Vagina (tissue), 2 donors: ENCODE measurements around the gene ATXN7L3B. TPM values are rescaled to one million over a fixed set of nuclear protein-coding genes. Genes with fewer than 3 reads are reported as not detected.

ENCODE experiments used
- DNase-seq, 2 donors: peaks; one replicate each; pipeline ENCODE4 v3.0.0-alpha.2; 2017; ENCODE audit errors: extremely low spot score in 2 of 2
- H3K27ac ChIP-seq: fragments of 200-600 bp; sonication (generic); one replicate; pipeline ENCODE4 v1.5.1; 2019
- H3K27me3 ChIP-seq: fragments of 200-600 bp; sonication (generic); one replicate; pipeline ENCODE4 v1.5.1; 2019
- H3K36me3 ChIP-seq, 2 donors: fragments of 200-600 bp; sonication (generic); one replicate each; pipeline ENCODE4 v1.5.1; 2017 to 2019
- H3K4me1 ChIP-seq: fragments of 200-600 bp; sonication (generic); one replicate; pipeline ENCODE4 v1.5.1; 2019
- H3K4me3 ChIP-seq, 2 donors: fragments of 200-600 bp; sonication (generic); 1 replicate in 1 of 2; 2 replicates in 1 of 2; pipeline ENCODE4 v1.5.1; 2016 to 2019
- H3K9me3 ChIP-seq: fragments of 200-600 bp; sonication (generic); one replicate; pipeline ENCODE4 v1.5.1; 2019
- CTCF ChIP-seq, 3 experiments: fragments of 450-650 bp in 2 of 3; fragments of 200-600 bp in 1 of 3; sonication (generic) in 1 of 3; IDR thresholded peaks; one replicate each; pipeline ENCODE4 v1.5.1; 2017 to 2019; ENCODE audit warnings: antibody characterized with exemption in 3 of 3, mild to moderate bottlenecking in 2 of 3, moderate library complexity in 2 of 3
- POLR2A ChIP-seq, 2 donors: fragments of 450-650 bp; IDR thresholded peaks; one replicate each; pipeline ENCODE4 v1.6.1; 2017; ENCODE audit warnings: antibody characterized with exemption in 2 of 2, mild to moderate bottlenecking in 2 of 2, moderate library complexity in 2 of 2
- POLR2AphosphoS5 ChIP-seq, 2 donors: sonication (generic); formaldehyde crosslinking; IDR thresholded peaks; one replicate each; pipeline ENCODE4 v1.9.0; 2017; ENCODE audit warnings: antibody characterized with exemption in 2 of 2, mild to moderate bottlenecking in 2 of 2, low read depth in 1 of 2; ENCODE audit not compliant: insufficient read depth in 1 of 2
- intact Hi-C: fragments of 100-400 bp; cut with DNase I; formaldehyde crosslinking; loops from one replicate; pipeline ENCODE4 v1.15.1; 2023
- total RNA-seq: library from RNA; depleted of rRNA; stranded (reverse); fragments of >200 nt; gene quantifications from one replicate; pipeline ENCODE4 v1.2.3, GENCODE V29; 2016

Gene ATXN7L3B
- total RNA-seq, 1 donor from 2014 or later = 15.0 TPM

DNA sequence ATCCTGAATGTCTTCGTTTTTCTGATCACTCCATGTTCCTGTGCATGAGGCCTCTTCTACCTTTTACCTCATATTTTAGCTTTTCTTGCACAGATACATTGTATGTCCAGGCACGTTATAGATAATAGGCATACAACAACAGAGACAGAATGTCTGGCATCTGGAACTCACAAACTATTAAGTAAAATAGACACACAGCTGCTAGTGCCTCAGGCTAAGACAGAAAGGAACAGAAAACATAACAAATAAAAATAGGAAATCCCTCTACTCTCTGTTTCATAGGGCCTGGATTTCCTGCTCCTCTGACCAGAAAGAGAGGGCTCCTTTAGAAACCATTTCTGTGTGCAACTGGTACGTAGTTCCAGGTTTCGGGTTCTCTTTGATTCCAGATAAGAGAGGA is 48.6 kb downstream of the ATXN7L3B start:
- Histone ChIP-seq H3K9me3 (no peaks in the 10 kb centered on the region), H3K4me3 (no peak overlapping the region), H3K4me1 (no peaks in the 10 kb centered on the region), H3K27me3 (no peaks in the 10 kb centered on the region), H3K36me3 (no peaks in the 10 kb centered on the region), H3K27ac (no peak overlapping the region)
- no peak for DNase-seq
- intact Hi-C loops = no loop called here
- TF ChIP-seq POLR2A (IDR thresholded peaks at IDR 0.05) (no peak), POLR2AphosphoS5 (IDR thresholded peaks at IDR 0.05; ENCODE audit: insufficient read depth in 1 of 2, low read depth in 1 of 2) (no peak), CTCF (IDR thresholded peaks at IDR 0.05) (no peak)
